CD8-positive, alpha-beta memory T cell (primary cell): Measurements from ENCODE around the gene QSOX1. TPM values are rescaled to one million over a fixed set of nuclear protein-coding genes. Genes with fewer than 3 reads are reported as not detected.

Experiments
- CTCF ChIA-PET: fragments of 350-600 bp; sonication (Branson Sonifier 250); formaldehyde crosslinking; loops from one replicate; lab custom pipeline; 2021; ENCODE audit warnings: antibody characterized with exemption; lab: Charles Lee
- POLR2A ChIA-PET: fragments of 350-600 bp; sonication (Branson Sonifier 250); formaldehyde crosslinking; loops from one replicate; lab custom pipeline; 2021; ENCODE audit warnings: antibody characterized with exemption; lab: Charles Lee
- DNase-seq, 5 donors: peaks; one replicate each; pipeline versions ENCODE4 v3.0.0 to v3.0.0-alpha.2; 2020 to 2022; ENCODE audit warnings: mixed read lengths in 1 of 5
- H3K27ac ChIP-seq: one replicate; pipeline ENCODE4 v1.7.0; 2013; ENCODE audit warnings: low read depth, mild to moderate bottlenecking, low read length, moderate library complexity
- H3K27me3 ChIP-seq: 2 replicates; pipeline ENCODE4 v1.7.0; 2013; ENCODE audit warnings: low read length, mild to moderate bottlenecking; ENCODE audit not compliant: insufficient read depth, poor library complexity, severe bottlenecking
- H3K36me3 ChIP-seq: 2 replicates; pipeline ENCODE4 v1.7.0; 2013; ENCODE audit warnings: mild to moderate bottlenecking, low read length, moderate library complexity; ENCODE audit not compliant: insufficient read depth
- H3K4me1 ChIP-seq: 2 replicates; pipeline ENCODE4 v1.7.0; 2013; ENCODE audit warnings: mild to moderate bottlenecking, low read length, moderate library complexity; ENCODE audit not compliant: insufficient read depth
- H3K4me3 ChIP-seq: 2 replicates; pipeline ENCODE4 v1.7.0; 2013; ENCODE audit warnings: mild to moderate bottlenecking, low read length
- H3K9me3 ChIP-seq: 2 replicates; pipeline ENCODE4 v1.7.0; 2013; ENCODE audit warnings: mild to moderate bottlenecking, low read length
- H3K27ac Mint-ChIP-seq, 8 donors: one replicate each; pipeline ENCODE4 v1.8.0; 2020 to 2021; ENCODE audit warnings: mixed read lengths in 8 of 8, mild to moderate bottlenecking in 6 of 8, inconsistent platforms in 3 of 8, moderate library complexity in 3 of 8
- H3K27me3 Mint-ChIP-seq, 2 donors: one replicate each; pipeline ENCODE4 v1.8.0; 2020 to 2021; ENCODE audit warnings: mixed read lengths in 2 of 2, mild to moderate bottlenecking in 1 of 2, moderate library complexity in 1 of 2
- H3K36me3 Mint-ChIP-seq, 3 donors: one replicate each; pipeline ENCODE4 v1.8.0; 2020 to 2021; ENCODE audit warnings: mixed read lengths in 3 of 3, inconsistent platforms in 1 of 3, mild to moderate bottlenecking in 1 of 3
- H3K4me1 Mint-ChIP-seq, 3 donors: one replicate each; pipeline ENCODE4 v1.8.0; 2020 to 2021; ENCODE audit warnings: mixed read lengths in 3 of 3, inconsistent platforms in 1 of 3, mild to moderate bottlenecking in 1 of 3
- H3K4me3 Mint-ChIP-seq, 7 donors: one replicate each; pipeline ENCODE4 v1.8.0; 2020 to 2021; ENCODE audit warnings: mixed read lengths in 7 of 7, mild to moderate bottlenecking in 6 of 7, moderate library complexity in 4 of 7, inconsistent platforms in 2 of 7
- H3K9me3 Mint-ChIP-seq, 5 donors: one replicate each; pipeline ENCODE4 v1.8.0; 2020 to 2022; ENCODE audit warnings: mixed read lengths in 5 of 5, mild to moderate bottlenecking in 3 of 5, moderate library complexity in 2 of 5, inconsistent platforms in 1 of 5
- polyA plus RNA-seq: library from polyadenylated mRNA; unstranded; fragments of 300-500 nt; fragmentation: Illumina TruSeq; gene quantifications from one replicate; pipeline ENCODE4 v1.2.3, GENCODE V29; 2021
- total RNA-seq, 2 experiments: library from RNA; stranded (reverse); gene quantifications; one replicate each; pipeline ENCODE4 v1.2.3, GENCODE V29; 2021

The QSOX1 gene
- total and polyA plus RNA-seq, 3 experiments from 2014 or later: 14.2 to 33.3 (median 32.9) TPM

GRCh38 chr1:180175291-180175690 is 20.6 kb downstream of the QSOX1 start:
- H3K4me3 ChIP-seq: no peak overlapping the region
- H3K36me3 Mint-ChIP-seq: peaks cover 0 to 8% (median 0%) of the 10 kb centered on the region in 3 donors
- no peaks in the 10 kb centered on the region for H3K27me3 ChIP-seq
- no peaks in the 10 kb centered on the region for H3K27me3 Mint-ChIP-seq
- peaks cover 0 to 2% (median 0%) of the 10 kb centered on the region in 3 donors for H3K4me1 Mint-ChIP-seq
- DNase-seq: peak in 1 of 5 donors; percentile 14
- H3K9me3 Mint-ChIP-seq: no peaks in the 10 kb centered on the region
- no peaks in the 10 kb centered on the region for H3K36me3 ChIP-seq
- no peak overlapping the region for H3K27ac ChIP-seq
- no peak overlapping the region for H3K27ac Mint-ChIP-seq
- no peaks in the 10 kb centered on the region for H3K4me1 ChIP-seq
- no peak overlapping the region for H3K4me3 Mint-ChIP-seq
- CTCF ChIA-PET: interaction anchor here (1.2 to 6.9 kb wide), 2 partner anchors 10 to 308 kb away, joined by 5 to 51 read pairs; no protein-coding TSS in a partner anchor
- POLR2A ChIA-PET: no interaction called here
- H3K9me3 ChIP-seq: no peaks in the 10 kb centered on the region

GRCh38 chr1:180175806-180176205 is 21.1 kb downstream of the QSOX1 start:
- H3K27ac Mint-ChIP-seq: no peak overlapping the region
- no peaks in the 10 kb centered on the region for H3K27me3 ChIP-seq
- POLR2A ChIA-PET: no interaction called here
- H3K27me3 Mint-ChIP-seq: no peaks in the 10 kb centered on the region
- no peak overlapping the region for H3K4me3 ChIP-seq
- no peak overlapping the region for H3K27ac ChIP-seq
- peaks cover 0 to 2% (median 0%) of the 10 kb centered on the region in 3 donors for H3K4me1 Mint-ChIP-seq
- H3K4me1 ChIP-seq: no peaks in the 10 kb centered on the region
- no peaks in the 10 kb centered on the region for H3K36me3 ChIP-seq
- no peak overlapping the region for H3K4me3 Mint-ChIP-seq
- CTCF ChIA-PET: interaction anchor here (1.2 to 6.9 kb wide), 4 partner anchors 7 to 469 kb away, joined by 3 to 51 read pairs (median 18); no protein-coding TSS in a partner anchor
- H3K9me3 ChIP-seq: no peaks in the 10 kb centered on the region
- peaks cover 0 to 8% (median 0%) of the 10 kb centered on the region in 3 donors for H3K36me3 Mint-ChIP-seq
- H3K9me3 Mint-ChIP-seq: no peaks in the 10 kb centered on the region
- no peak for DNase-seq

- H3K27ac ChIP-seq: no peak overlapping the region
- DNase-seq: no peak
- no peaks in the 10 kb centered on the region for H3K9me3 Mint-ChIP-seq
- no peaks in the 10 kb centered on the region for H3K4me1 ChIP-seq
- ChIA-PET POLR2A (no interaction called here), CTCF (interaction anchor here (1.3 to 6.9 kb wide), 3 partner anchors 8 to 470 kb away, joined by 3 to 51 read pairs (median 32); no protein-coding TSS in a partner anchor)
- H3K4me1 Mint-ChIP-seq: peaks cover 0 to 2% (median 0%) of the 10 kb centered on the region in 3 donors
- H3K9me3 ChIP-seq: no peaks in the 10 kb centered on the region
- H3K36me3 ChIP-seq: no peaks in the 10 kb centered on the region
- H3K27me3 Mint-ChIP-seq: no peaks in the 10 kb centered on the region
- H3K36me3 Mint-ChIP-seq: peaks cover 0 to 11% (median 2%) of the 10 kb centered on the region in 3 donors
- H3K27me3 ChIP-seq: no peaks in the 10 kb centered on the region
- no peak overlapping the region for H3K4me3 ChIP-seq
- peak overlapping the region in 1 of 8 donors; percentile 55 for H3K27ac Mint-ChIP-seq
- no peak overlapping the region for H3K4me3 Mint-ChIP-seq
Observed at GRCh38 chr1:180176965-180177364, 22.3 kb downstream of the QSOX1 start.

- Mint-ChIP-seq H3K36me3 (peaks cover 0 to 17% (median 2%) of the 10 kb centered on the region in 3 donors), H3K9me3 (no peaks in the 10 kb centered on the region), H3K4me3 (no peak overlapping the region), H3K27me3 (no peaks in the 10 kb centered on the region), H3K27ac (peak overlapping the region in 2 of 8 donors; percentile 37 to 87), H3K4me1 (peaks cover 0 to 2% (median 0%) of the 10 kb centered on the region in 3 donors)
- H3K27ac ChIP-seq: no peak overlapping the region
- CTCF ChIA-PET: interaction anchor here (1.4 to 6.9 kb wide), 6 partner anchors 9 to 311 kb away, joined by 6 to 51 read pairs (median 10); no protein-coding TSS in a partner anchor
- no peaks in the 10 kb centered on the region for H3K36me3 ChIP-seq
- no peaks in the 10 kb centered on the region for H3K4me1 ChIP-seq
- H3K4me3 ChIP-seq: no peak overlapping the region
- DNase-seq: no peak
- no peaks in the 10 kb centered on the region for H3K9me3 ChIP-seq
- no peaks in the 10 kb centered on the region for H3K27me3 ChIP-seq
- POLR2A ChIA-PET: no interaction called here
Observed at GRCh38 chr1:180177931-180178330, 23.3 kb downstream of the QSOX1 start.

- peak overlapping the region in 2 of 8 donors; percentile 51 to 87 for H3K27ac Mint-ChIP-seq
- H3K27me3 ChIP-seq: no peaks in the 10 kb centered on the region
- peaks cover 0 to 22% (median 2%) of the 10 kb centered on the region in 3 donors for H3K36me3 Mint-ChIP-seq
- ChIA-PET POLR2A (no interaction called here), CTCF (interaction anchor here (0.6 to 6.9 kb wide), 33 partner anchors 10 to 472 kb away, joined by 3 to 51 read pairs (median 4); partner anchors contain the start of gene TOR1AIP1)
- H3K27me3 Mint-ChIP-seq: no peaks in the 10 kb centered on the region
- no peaks in the 10 kb centered on the region for H3K9me3 ChIP-seq
- no peak overlapping the region for H3K4me3 ChIP-seq
- no peaks in the 10 kb centered on the region for H3K9me3 Mint-ChIP-seq
- H3K4me3 Mint-ChIP-seq: no peak overlapping the region
- H3K36me3 ChIP-seq: no peaks in the 10 kb centered on the region
- no peaks in the 10 kb centered on the region for H3K4me1 ChIP-seq
- H3K27ac ChIP-seq: no peak overlapping the region
- DNase-seq: peak; percentile 44 to 73 (median 51)
- H3K4me1 Mint-ChIP-seq: peaks cover 0 to 2% (median 0%) of the 10 kb centered on the region in 3 donors
Observed at GRCh38 chr1:180178511-180179161, 24.0 kb downstream of the QSOX1 start.

- no peaks in the 10 kb centered on the region for H3K27me3 Mint-ChIP-seq
- H3K4me1 Mint-ChIP-seq: peaks cover 0 to 2% (median 0%) of the 10 kb centered on the region in 3 donors
- Histone ChIP-seq H3K27me3 (no peaks in the 10 kb centered on the region), H3K4me1 (no peaks in the 10 kb centered on the region), H3K9me3 (no peaks in the 10 kb centered on the region), H3K4me3 (no peak overlapping the region), H3K36me3 (no peaks in the 10 kb centered on the region), H3K27ac (no peak overlapping the region)
- H3K9me3 Mint-ChIP-seq: no peaks in the 10 kb centered on the region
- ChIA-PET POLR2A (no interaction called here), CTCF (interaction anchor here (0.6 to 6.9 kb wide), 34 partner anchors 9 to 473 kb away, joined by 3 to 51 read pairs (median 4); partner anchors contain the start of gene TOR1AIP1)
- peaks cover 0 to 29% (median 6%) of the 10 kb centered on the region in 3 donors for H3K36me3 Mint-ChIP-seq
- H3K27ac Mint-ChIP-seq: peak overlapping the region in 1 of 8 donors; percentile 51
- no peak overlapping the region for H3K4me3 Mint-ChIP-seq
- DNase-seq: no peak
Observed at GRCh38 chr1:180179162-180179957, 24.7 kb downstream of the QSOX1 start.

- ChIA-PET POLR2A (no interaction called here), CTCF (interaction anchor here (1.2 to 6.9 kb wide), 2 partner anchors 10 to 314 kb away, joined by 3 to 51 read pairs; no protein-coding TSS in a partner anchor)
- no peak overlapping the region for H3K27ac Mint-ChIP-seq
- Histone ChIP-seq H3K36me3 (no peaks in the 10 kb centered on the region), H3K27me3 (no peaks in the 10 kb centered on the region), H3K9me3 (no peaks in the 10 kb centered on the region), H3K4me1 (no peaks in the 10 kb centered on the region), H3K27ac (no peak overlapping the region), H3K4me3 (no peak overlapping the region)
- no peak for DNase-seq
- peaks cover 3 to 44% (median 8%) of the 10 kb centered on the region in 3 donors for H3K36me3 Mint-ChIP-seq
- peaks cover 0 to 2% (median 0%) of the 10 kb centered on the region in 3 donors for H3K4me1 Mint-ChIP-seq
- H3K9me3 Mint-ChIP-seq: no peaks in the 10 kb centered on the region
- H3K27me3 Mint-ChIP-seq: no peaks in the 10 kb centered on the region
- H3K4me3 Mint-ChIP-seq: no peak overlapping the region
Observed at GRCh38 chr1:180181048-180181447, 26.4 kb downstream of the QSOX1 start.
